B cell (primary cell): ENCODE data around the gene TMEM203. TPM values are rescaled to one million over a fixed set of nuclear protein-coding genes. Genes with fewer than 3 reads are reported as not detected.

Experiments
- ATAC-seq: fragments of 200-7000 bp; cut with Tn5 transposase; one replicate; pipeline ENCODE4 v1.10.0; 2021; ENCODE audit warnings: low read depth, mild to moderate bottlenecking, moderate number of reproducible peaks, moderate library complexity
- CTCF ChIA-PET: fragments of 350-600 bp; sonication (Branson Sonifier 250); formaldehyde crosslinking; loops from one replicate; lab custom pipeline; 2021; ENCODE audit warnings: antibody characterized with exemption, inconsistent platforms; lab: Charles Lee
- POLR2A ChIA-PET: fragments of 350-600 bp; sonication (Branson Sonifier 250); formaldehyde crosslinking; loops from one replicate; lab custom pipeline; 2021; ENCODE audit warnings: antibody characterized with exemption; lab: Charles Lee
- DNase-seq: peaks from one replicate; pipeline ENCODE4 v3.0.0; 2013
- H2AFZ ChIP-seq: 2 replicates; pipeline ENCODE4 v1.6.1; 2012; ENCODE audit warnings: mild to moderate bottlenecking, low read depth, low read length; ENCODE audit not compliant: insufficient read depth, poor library complexity, severe bottlenecking
- H3K27ac ChIP-seq, 2 donors: 1 replicate in 1 of 2; 2 replicates in 1 of 2; pipeline ENCODE4 v1.5.1; 2012 to 2013; ENCODE audit warnings: low read length in 2 of 2, mild to moderate bottlenecking in 2 of 2, moderate library complexity in 1 of 2
- H3K27me3 ChIP-seq, 4 experiments: fragments of 200-600 bp in 1 of 4; sonication (generic) in 1 of 4; replicated peaks in 1 of 4; 1 replicate in 2 of 4; 2 replicates in 2 of 4; pipeline versions ENCODE4 v1.6.1 to v1.7.0; 2013 to 2016; ENCODE audit warnings: low read length in 3 of 4, mild to moderate bottlenecking in 2 of 4, mixed read lengths in 1 of 4, moderate library complexity in 1 of 4; ENCODE audit not compliant: insufficient read depth in 4 of 4, control insufficient read depth in 3 of 4; ENCODE audit errors: control extremely low read depth in 1 of 4
- H3K36me3 ChIP-seq, 2 experiments: replicated peaks in 1 of 2; 1 replicate in 1 of 2; 2 replicates in 1 of 2; pipeline versions ENCODE4 v1.6.1 to v1.7.1; 2013; ENCODE audit warnings: low read length in 1 of 2; ENCODE audit not compliant: insufficient read depth in 2 of 2, control insufficient read depth in 1 of 2; ENCODE audit errors: control extremely low read depth in 1 of 2, extremely low read depth in 1 of 2
- H3K4me1 ChIP-seq, 2 donors: fragments of 200-600 bp in 1 of 2; sonication (generic) in 1 of 2; 1 replicate in 1 of 2; 2 replicates in 1 of 2; pipeline versions ENCODE4 v1.5.1 to v1.6.1; 2013 to 2017; ENCODE audit warnings: low read length in 2 of 2; ENCODE audit not compliant: control insufficient read depth in 2 of 2, insufficient read depth in 2 of 2
- H3K4me2 ChIP-seq: replicated peaks from 2 replicates; pipeline ENCODE3; 2012; ENCODE audit warnings: mild to moderate bottlenecking, low read depth, low read length; ENCODE audit not compliant: poor library complexity, severe bottlenecking
- H3K4me3 ChIP-seq, 5 experiments: fragments of 200-600 bp in 1 of 5; sonication (generic) in 1 of 5; 1 replicate in 3 of 5; 2 replicates in 2 of 5; pipeline versions ENCODE4 v1.5.1 to v1.7.0; 2011 to 2016; ENCODE audit warnings: low read length in 4 of 5, mild to moderate bottlenecking in 4 of 5, low read depth in 2 of 5, control low read depth in 1 of 5, moderate library complexity in 1 of 5; ENCODE audit not compliant: insufficient read depth in 1 of 5; ENCODE audit errors: control extremely low read depth in 1 of 5, extremely low read depth in 1 of 5
- H3K79me2 ChIP-seq: fragments of 200-600 bp; sonication (generic); one replicate; pipeline ENCODE4 v1.6.0; 2016; ENCODE audit warnings: low read length; ENCODE audit not compliant: control insufficient read depth, insufficient read depth
- H3K9ac ChIP-seq: fragments of 200-600 bp; sonication (generic); 2 replicates; pipeline ENCODE4 v1.6.1; 2017; ENCODE audit warnings: mild to moderate bottlenecking, low read length, moderate library complexity
- H3K9me3 ChIP-seq, 3 donors: one replicate each; pipeline versions ENCODE4 v1.6.1 to v1.7.1; 2013; ENCODE audit warnings: low read length in 2 of 3; ENCODE audit not compliant: control insufficient read depth in 2 of 3, insufficient read depth in 1 of 3; ENCODE audit errors: control extremely low read depth in 1 of 3
- H4K20me1 ChIP-seq: 2 replicates; pipeline ENCODE4 v1.6.0; 2012; ENCODE audit warnings: mild to moderate bottlenecking, low read length; ENCODE audit not compliant: insufficient read depth, control insufficient read depth, poor library complexity, severe bottlenecking
- H3K27ac Mint-ChIP-seq: one replicate; pipeline ENCODE4 v1.8.0; 2021; ENCODE audit warnings: mixed read lengths
- H3K27me3 Mint-ChIP-seq: one replicate; pipeline ENCODE4 v1.8.0; 2021; ENCODE audit warnings: mixed read lengths
- H3K4me1 Mint-ChIP-seq: one replicate; pipeline ENCODE4 v1.8.0; 2021; ENCODE audit warnings: mixed read lengths
- H3K4me3 Mint-ChIP-seq: one replicate; pipeline ENCODE4 v1.8.0; 2021; ENCODE audit warnings: mixed read lengths
- H3K9me3 Mint-ChIP-seq: one replicate; pipeline ENCODE4 v1.8.0; 2022; ENCODE audit warnings: mixed read lengths; ENCODE audit not compliant: insufficient read depth
- CTCF ChIP-seq: fragments of 200-600 bp; IDR thresholded peaks from one replicate; pipeline ENCODE4 v1.8.0; 2022; ENCODE audit warnings: antibody characterized with exemption, mild to moderate bottlenecking
- EZH2 ChIP-seq: IDR thresholded peaks from 2 replicates; pipeline ENCODE4 v1.6.1; 2012; ENCODE audit warnings: borderline replicate concordance, low read depth, mild to moderate bottlenecking, moderate library complexity, low read length; ENCODE audit not compliant: insufficient read depth, poor library complexity, severe bottlenecking
- WGBS: methylation state at CpG from one replicate; pipeline ENCODE4 v1.1.5; 2013; ENCODE audit warnings: missing lambda C conversion rate; ENCODE audit not compliant: insufficient coverage; 5-methylcytosine and 5-hydroxymethylcytosine counted together
- intact Hi-C: fragments of 100-400 bp; cut with micrococcal nuclease; formaldehyde crosslinking; loops from one replicate; pipeline ENCODE4 v1.10.0; 2022
- polyA plus RNA-seq: library from polyadenylated mRNA; depleted of rRNA; stranded (reverse); fragments of >200 nt; gene quantifications from 2 replicates; pipeline ENCODE4 v1.2.3, GENCODE V29; 2012
- total RNA-seq, 2 donors: library from RNA; stranded (reverse); fragments of 120-200 nt in 1 of 2; gene quantifications; 1 replicate in 1 of 2; 2 replicates in 1 of 2; pipeline versions ENCODE4 v1.2.3 to v1.2.4, GENCODE V29; 2013 to 2022

TMEM203 gene
- total and polyA plus RNA-seq, 2 donors (not counting 1 experiment from before 2014, with no cell fraction given) = 20.6 to 35.7 TPM

GRCh38 chr9:137225699-137226331 lies 20.4 kb upstream of the TMEM203 start:
- Histone ChIP-seq H3K27me3 (peaks cover 0 to 35% (median 2%) of the 10 kb centered on the region in 4 experiments), H3K4me1 (peaks cover 13 to 32% of the 10 kb centered on the region in 2 donors), H3K9me3 (no peaks in the 10 kb centered on the region), H3K4me3 (no peak overlapping the region), H3K9ac (no peak overlapping the region), H3K4me2 (no peak overlapping the region), H2AFZ (no peak overlapping the region), H3K27ac (no peak overlapping the region), H4K20me1 (no peaks in the 10 kb centered on the region), H3K36me3 (no peaks in the 10 kb centered on the region), H3K79me2 (no peaks in the 10 kb centered on the region)
- H3K4me1 Mint-ChIP-seq = peaks cover 15% of the 10 kb centered on the region
- POLR2A ChIA-PET = no interaction called here
- TF ChIP-seq CTCF = no peak
- no peak for TF ChIP-seq EZH2
- CTCF ChIA-PET = interaction anchor here (0.6 to 7.0 kb wide), 10 partner anchors 13 to 197 kb away, joined by 3 to 76 read pairs (median 8); partner anchors contain the start of genes ANAPC2, NELFB, NPDC1 and SSNA1
- ATAC-seq = no peak
- WGBS = 81% methylated on average over 18 of the region's 21 CpGs
- peaks cover 4% of the 10 kb centered on the region for H3K27me3 Mint-ChIP-seq
- H3K9me3 Mint-ChIP-seq = no peaks in the 10 kb centered on the region
- no peak overlapping the region for H3K4me3 Mint-ChIP-seq
- intact Hi-C loops = no loop called here
- H3K27ac Mint-ChIP-seq = no peak overlapping the region
- DNase-seq = no peak
